Left lobe of liver (tissue), 2 donors: ENCODE results near the gene EXD3. TPM values are rescaled to one million over a fixed set of nuclear protein-coding genes. Genes with fewer than 3 reads are reported as not detected.
"Not testable (repeated sequence)": the region's sequence is repeated elsewhere in the genome, so short reads cannot be mapped to it uniquely, and the experiment has no call there.

Experiments used
- ATAC-seq: fragments of 200-7000 bp; cut with Tn5 transposase; one replicate; pipeline ENCODE4 v1.9.1; 2020; ENCODE audit warnings: mild to moderate bottlenecking, moderate library complexity
- DNase-seq: peaks from one replicate; pipeline ENCODE4 v3.0.0-alpha.2; 2020; ENCODE audit warnings: low spot score
- total RNA-seq: library from RNA; stranded (reverse); gene quantifications from one replicate; pipeline ENCODE4 v1.2.1, GENCODE V29; 2021
- donor health status: DM: no; HTN: no; CAD: no; lungs with moderate emphysema.
- donor health status: DM: no; HTN: yes; CAD: no.

EXD3 gene
- total RNA-seq, 1 donor from 2014 or later: 19.3 TPM

- DNase-seq (no peak), ATAC-seq (no peak)
These were observed 26.7 kb downstream of the EXD3 start for GRCh38 chr9:137396227-137396626.

- DNase-seq: no peak
- no peak for ATAC-seq
These were observed 27.3 kb downstream of the EXD3 start for GRCh38 chr9:137395666-137396010.

- DNase-seq (no peak), ATAC-seq (no peak)
These were observed 27.9 kb downstream of the EXD3 start for GRCh38 chr9:137394866-137395665.

- no peak for DNase-seq
- no peak for ATAC-seq
These were observed 29.5 kb downstream of the EXD3 start for GRCh38 chr9:137393176-137394150.

GRCh38 chr9:137392232-137393007 lies 30.5 kb downstream of the EXD3 start:
- ATAC-seq: no peak
- no peak for DNase-seq

GRCh38 chr9:137391411-137391754 lies 31.6 kb downstream of the EXD3 start:
- DNase-seq: no peak

GRCh38 chr9:137390553-137391410 lies 32.2 kb downstream of the EXD3 start:
- peak; percentile 11 for ATAC-seq
- no peak for DNase-seq

More at GRCh38 chr9:137391411-137391754, 31.6 kb downstream of the EXD3 start:
- ATAC-seq: no peak

GRCh38 chr9:137389428-137389746 lies 33.6 kb downstream of the EXD3 start:
- DNase-seq (no peak), ATAC-seq (no peak)

- DNase-seq: no peak
- no peak for ATAC-seq
These were observed 34.2 kb downstream of the EXD3 start for GRCh38 chr9:137388589-137389427.

GRCh38 chr9:137387891-137388560 lies 34.9 kb downstream of the EXD3 start:
- DNase-seq (no peak), ATAC-seq (peak; percentile 8)

GRCh38 chr9:137387114-137387890 lies 35.7 kb downstream of the EXD3 start:
- peak; percentile 8 for ATAC-seq
- no peak for DNase-seq

GRCh38 chr9:137386507-137387113 lies 36.4 kb downstream of the EXD3 start:
- DNase-seq, ATAC-seq: not testable (repeated sequence)

- DNase-seq: no peak
- ATAC-seq: no peak
These were observed 37.8 kb downstream of the EXD3 start for GRCh38 chr9:137385061-137385655.

- ATAC-seq (no peak), DNase-seq (no peak)
These were observed 38.9 kb downstream of the EXD3 start for GRCh38 chr9:137383784-137384756.

- ATAC-seq (no peak), DNase-seq (no peak)
These were observed 39.7 kb downstream of the EXD3 start for GRCh38 chr9:137383081-137383783.
